Stimulated activated CD4-positive, alpha-beta T cell treated with anti-CD3 and anti-CD28 coated beads, Interleukin-12 subunit alpha, Interleukin-12 subunit beta, amount 100 ng/mL, for 4 hours (primary cell): ENCODE measurements around the gene CD274.
"Not testable (repeated sequence)": the region's sequence is repeated elsewhere in the genome, so short reads cannot be mapped to it uniquely, and the experiment has no call there.

Experiments used
- DNase-seq: peaks from one replicate; pipeline ENCODE4 v3.0.0-alpha.2; 2020

The CD274 gene

DNA sequence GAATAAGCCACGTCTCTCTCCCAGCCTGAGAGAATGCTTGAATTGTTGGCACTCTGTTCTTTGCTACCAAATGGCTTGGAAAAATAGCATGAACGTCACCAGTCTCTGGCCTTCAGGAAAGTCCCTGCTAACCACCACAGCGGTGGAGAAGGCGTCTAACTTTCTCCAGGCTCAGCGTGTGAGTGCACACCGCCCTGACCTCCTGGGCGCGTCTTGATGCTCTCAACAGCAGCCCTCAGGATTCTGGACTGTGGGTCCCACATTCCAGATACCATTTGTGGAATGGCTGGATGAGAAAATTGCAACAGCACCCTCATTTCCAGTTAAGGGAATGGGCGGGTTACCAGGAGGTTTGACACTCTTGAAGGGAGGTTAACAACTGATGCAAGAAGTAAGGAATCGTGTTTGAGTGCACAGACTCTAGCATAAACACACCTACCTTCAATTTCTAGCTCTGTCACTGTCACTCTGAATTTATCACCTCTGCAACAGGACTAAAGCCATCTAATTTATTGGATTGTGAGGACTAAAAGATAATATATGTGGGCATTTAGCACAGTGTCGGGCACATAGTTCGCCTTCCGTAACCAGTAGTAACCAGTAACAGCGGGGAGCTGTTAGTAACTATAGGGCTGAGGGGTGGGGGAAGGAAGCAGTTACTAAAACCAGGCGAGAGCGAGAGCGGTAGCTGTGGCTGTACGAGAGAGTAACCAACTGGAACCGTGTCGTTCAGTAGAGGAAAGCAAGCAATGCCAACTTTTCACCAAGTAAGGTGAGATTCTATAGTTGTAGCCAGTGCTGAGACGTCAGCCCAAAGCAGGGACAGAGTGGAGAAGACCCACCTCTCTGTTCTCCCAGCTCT lies 11.8 kb upstream of the CD274 start:
- peak; percentile 37 for DNase-seq

GRCh38 chr9:5440426-5440825 lies 9.9 kb upstream of the CD274 start:
- no peak for DNase-seq

- no peak for DNase-seq
These were observed 9.3 kb upstream of the CD274 start for GRCh38 chr9:5441043-5441442.

DNA sequence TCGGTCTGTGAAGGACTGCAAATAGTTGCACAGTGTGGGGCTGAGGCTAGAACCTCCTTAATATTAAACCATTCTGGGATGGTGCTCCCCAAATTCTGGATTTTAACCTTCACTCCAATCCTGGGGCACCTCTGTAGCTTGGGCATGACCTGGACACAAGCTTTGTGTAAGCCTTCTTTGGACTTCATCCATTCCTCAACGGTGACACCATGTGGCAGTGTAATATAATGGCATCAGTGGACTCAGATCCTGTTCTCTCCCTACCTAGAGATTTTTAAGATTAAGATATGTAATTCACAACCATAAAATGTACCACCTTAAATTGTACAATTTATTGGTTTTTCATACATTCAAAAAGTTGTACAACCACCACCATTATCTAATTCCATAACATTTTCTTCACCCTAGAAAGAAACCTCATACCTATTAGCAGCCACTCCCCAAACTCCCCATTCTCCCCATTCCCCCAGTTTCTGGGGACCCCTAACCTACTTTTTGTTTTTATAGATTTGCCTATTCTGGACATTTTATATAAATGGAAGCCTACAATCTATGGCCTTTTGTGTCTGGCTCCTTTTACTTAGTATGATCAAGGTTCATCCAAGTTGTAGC lies 7.8 kb upstream of the CD274 start:
- DNase-seq = no peak

GRCh38 chr9:5443850-5444249 lies 6.5 kb upstream of the CD274 start:
- no peak for DNase-seq

DNA sequence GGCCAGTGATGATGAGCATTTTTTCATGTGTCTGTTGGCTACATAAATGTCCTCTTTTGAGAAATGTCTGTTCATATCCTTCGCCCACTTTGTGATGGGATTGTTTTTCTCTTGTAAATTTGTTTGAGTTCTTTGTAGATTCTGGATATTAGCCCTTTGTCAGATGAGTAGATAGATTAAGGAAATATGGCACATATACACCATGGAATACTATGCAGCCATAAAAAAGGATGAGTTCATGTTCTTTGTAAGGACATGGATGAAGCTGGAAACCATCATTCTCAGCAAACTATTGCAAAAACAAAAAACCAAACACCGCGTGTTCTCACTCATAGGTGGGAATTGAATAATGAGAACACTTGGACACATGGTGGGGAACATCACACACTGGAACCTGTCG lies 5.2 kb upstream of the CD274 start:
- DNase-seq = not testable (repeated sequence)

- no peak for DNase-seq
These were observed 4.5 kb upstream of the CD274 start for GRCh38 chr9:5445886-5446285.

DNA sequence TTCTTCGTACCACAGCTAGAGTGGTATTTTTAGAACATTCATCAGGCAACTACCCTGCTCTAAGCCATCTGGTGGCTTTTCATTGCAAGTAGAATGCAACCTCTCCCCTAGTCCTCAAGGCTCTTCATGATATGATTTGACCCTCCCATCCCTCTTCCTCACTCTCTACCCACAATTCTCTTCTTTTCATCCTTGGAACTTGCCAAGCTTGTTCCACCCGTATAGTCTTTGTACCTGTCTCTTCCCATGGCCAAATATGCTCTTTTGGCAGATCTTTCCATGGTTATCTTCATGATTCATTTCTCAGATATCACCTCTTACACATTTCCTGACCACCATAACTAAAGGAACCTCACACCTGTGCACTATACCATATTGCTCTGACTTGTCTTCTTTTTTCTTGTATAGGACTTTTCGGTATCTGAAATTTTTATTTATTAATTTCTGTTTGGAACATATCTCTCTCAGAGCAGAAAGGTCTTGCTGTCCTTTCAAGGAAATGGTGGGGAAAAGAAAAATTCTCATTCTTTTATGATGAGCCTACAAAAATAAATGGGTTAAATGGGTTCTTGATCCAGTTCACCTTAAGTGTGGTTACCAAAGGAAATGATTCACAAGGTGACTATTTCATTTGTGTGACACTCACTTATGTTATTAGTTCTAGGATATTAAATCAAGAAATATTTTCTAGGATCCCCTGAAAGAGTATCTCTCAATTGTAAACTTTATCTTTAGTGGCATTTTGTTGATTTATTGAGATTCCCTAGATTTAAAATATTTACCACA lies 3.7 kb upstream of the CD274 start:
- no peak for DNase-seq

GRCh38 chr9:5447337-5447736 lies 3.0 kb upstream of the CD274 start:
- DNase-seq = no peak

GRCh38 chr9:5448016-5448415 lies 2.3 kb upstream of the CD274 start:
- no peak for DNase-seq

DNA sequence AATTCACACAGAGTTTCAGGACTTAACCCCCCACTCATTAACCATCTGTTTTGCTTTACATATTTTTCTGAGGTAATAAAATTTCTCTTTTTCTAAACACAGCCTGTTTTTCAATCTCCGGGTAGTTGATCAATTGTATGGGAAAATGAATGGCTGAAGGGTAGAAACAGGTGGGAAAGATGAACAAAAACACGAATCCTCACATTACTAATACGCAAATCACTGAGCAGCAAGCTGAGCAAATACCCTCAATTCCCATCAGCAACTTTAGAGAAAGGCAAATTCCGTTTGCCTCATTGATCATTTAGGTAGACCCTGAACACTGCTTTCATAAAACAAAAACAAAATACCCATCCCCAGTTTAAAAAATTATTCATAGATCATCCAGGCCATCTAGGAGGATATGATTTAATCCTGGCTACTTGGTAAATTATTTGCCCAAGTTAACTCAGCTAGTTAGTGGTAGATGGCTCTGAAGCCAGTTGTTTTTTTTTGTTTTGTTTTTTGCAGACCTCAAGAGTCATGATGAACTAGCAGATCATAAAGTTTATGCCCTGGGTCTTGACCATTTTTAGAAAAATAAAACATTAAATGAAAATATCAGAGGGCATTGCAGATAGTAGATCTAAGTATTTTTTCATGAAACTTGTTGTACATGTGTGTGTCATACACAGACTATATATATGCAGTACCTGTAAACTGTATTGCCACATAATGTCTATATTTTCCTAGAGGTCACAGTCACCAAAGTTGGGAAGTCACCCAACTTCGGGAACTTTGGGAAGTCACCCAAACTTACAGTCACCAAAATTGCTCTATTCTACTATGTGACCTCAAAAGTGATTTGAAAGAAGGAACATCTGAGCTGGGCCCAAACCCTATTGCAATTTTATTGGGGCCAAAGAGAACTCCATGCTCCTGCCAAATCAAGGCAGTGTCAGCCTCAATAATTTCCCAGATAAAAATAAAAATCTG lies 1.6 kb upstream of the CD274 start:
- no peak for DNase-seq

- DNase-seq = no peak
These were observed 602 bp upstream of the CD274 start for GRCh38 chr9:5449521-5450358.

DNA sequence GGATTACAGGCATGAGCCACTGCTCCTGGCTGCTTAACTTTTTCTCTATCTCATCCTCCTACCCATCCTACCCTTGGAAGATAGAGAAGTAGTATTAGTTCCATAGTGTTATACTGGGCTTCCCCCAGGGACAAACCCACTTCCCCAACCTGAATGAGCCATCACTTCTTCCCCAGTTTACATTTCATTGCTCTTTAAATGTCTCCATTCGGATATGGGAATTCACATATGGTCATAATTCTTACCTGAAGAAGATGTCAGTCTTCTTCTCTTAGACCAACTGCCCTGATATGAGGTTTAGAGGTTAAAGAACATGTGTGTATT lies 1.9 kb downstream of the CD274 start:
- no peak for DNase-seq

DNA sequence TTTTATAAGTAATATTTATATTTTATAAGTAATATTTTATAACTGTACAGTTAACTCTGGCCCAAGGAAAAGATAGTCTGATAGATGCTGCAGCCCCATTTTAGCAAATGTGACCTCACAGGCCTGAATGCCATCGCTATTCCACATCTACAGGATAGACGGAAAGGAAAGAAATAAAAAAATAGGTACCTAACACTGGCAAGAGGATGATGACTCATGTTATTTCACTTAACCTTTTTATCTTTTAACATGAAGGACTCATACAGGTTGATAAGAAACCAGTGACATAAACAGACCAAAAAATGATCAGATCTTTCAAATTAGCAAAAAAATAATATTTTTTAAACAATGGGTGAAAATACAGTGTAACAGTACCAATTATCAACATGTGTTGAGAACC lies 2.7 kb downstream of the CD274 start:
- DNase-seq = no peak

GRCh38 chr9:5453673-5454072 lies 3.3 kb downstream of the CD274 start:
- no peak for DNase-seq

DNA sequence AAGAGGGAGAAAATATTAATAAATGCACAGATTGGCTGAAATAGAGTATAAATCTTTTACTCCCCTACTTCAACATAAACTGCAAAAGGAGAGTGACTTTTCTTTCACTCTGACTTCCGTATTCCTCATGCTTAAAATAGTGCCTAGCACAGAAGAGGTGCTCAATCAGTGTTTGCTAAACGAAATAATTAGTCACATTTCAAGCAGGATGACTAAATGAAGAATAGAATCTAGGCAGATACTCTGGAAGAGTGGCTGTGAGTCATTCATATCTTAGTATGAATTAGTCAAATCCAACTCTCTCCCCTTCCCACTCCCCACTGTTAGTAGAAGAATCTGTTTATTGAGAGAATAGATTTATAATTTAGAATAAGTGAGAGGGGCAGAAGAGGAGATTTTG lies 4.8 kb downstream of the CD274 start:
- no peak for DNase-seq

GRCh38 chr9:5459289-5459829 lies 9.0 kb downstream of the CD274 start:
- DNase-seq = no peak

DNA sequence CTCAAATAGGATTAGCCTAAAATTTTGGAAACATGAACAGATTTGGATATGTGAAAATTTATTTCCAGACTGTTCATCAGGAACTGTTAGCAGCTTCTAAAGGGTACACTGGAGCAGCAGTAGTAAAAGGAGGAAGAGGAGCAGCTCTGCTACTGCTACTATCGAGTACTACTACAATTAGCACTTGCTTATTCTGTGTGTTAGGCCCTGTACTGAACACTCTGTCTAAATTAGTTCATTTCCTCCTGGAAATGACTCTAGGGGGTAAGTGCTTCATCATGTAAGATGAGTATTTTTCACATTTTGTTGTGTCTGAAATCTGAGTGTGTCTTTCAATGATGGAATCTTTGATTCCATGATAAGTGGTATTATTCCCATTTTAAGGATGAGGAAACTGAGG lies 9.8 kb downstream of the CD274 start:
- no peak for DNase-seq

GRCh38 chr9:5464831-5465330 lies 14.5 kb downstream of the CD274 start:
- DNase-seq = not testable (repeated sequence)

DNA sequence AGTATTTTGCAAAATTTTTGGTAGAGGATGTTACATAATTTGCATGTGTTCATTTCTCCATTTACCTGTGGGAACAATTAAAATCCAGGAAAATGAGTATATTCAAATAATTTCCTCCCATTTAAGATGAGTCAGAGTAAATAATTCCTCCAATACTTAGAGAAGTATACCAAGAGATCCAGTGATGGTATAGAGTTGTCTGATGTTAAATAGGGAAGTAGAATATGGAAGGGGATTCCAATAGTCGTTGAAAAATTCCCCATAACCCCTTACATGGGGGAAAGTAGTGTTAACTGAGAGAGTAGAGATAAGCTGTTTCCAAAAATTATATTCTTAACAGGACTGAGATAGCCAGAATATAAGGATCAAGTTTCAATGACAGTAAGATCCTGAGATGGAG lies 15.7 kb downstream of the CD274 start:
- DNase-seq = no peak

DNA sequence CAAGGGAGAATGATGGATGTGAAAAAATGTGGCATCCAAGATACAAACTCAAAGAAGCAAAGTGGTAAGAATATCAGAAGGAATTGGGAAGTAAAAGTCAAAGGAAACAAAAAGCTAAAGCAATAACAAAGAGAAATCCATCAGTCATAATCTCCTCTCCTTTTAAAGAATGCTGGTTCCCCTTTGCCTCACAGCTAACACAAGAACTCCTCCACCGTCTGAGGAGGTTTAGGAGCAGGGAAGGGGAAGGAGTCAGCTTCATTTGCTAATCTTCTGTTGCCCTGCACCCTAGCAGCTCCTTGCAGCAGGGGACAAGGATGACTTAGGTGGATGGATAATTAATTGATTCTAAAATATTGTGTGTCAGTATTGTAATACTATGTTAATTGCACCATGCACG lies 16.4 kb downstream of the CD274 start:
- no peak for DNase-seq
